Neural cell (in vitro differentiated cells): Measurements from ENCODE around the gene CBR4.

Experiments
- CTCF ChIP-seq: fragments of 450-650 bp; IDR thresholded peaks from 2 replicates; pipeline ENCODE4 v1.5.1; 2014; ENCODE audit warnings: antibody characterized with exemption, mild to moderate bottlenecking, moderate library complexity; ENCODE audit not compliant: poor library complexity, severe bottlenecking
- EP300 ChIP-seq: fragments of 450-650 bp; conservative IDR thresholded peaks from 2 replicates; pipeline ENCODE4 v1.6.1; 2014; ENCODE audit warnings: antibody characterized with exemption, mild to moderate bottlenecking, moderate library complexity; ENCODE audit not compliant: poor library complexity, severe bottlenecking
- EZH2 ChIP-seq: fragments of 200-600, 300-800 bp; shearing (Covaris generic), sonication (generic); IDR thresholded peaks from 2 replicates; pipeline ENCODE4 v1.6.1; 2014; ENCODE audit warnings: antibody characterized with exemption, low read length, borderline replicate concordance, mild to moderate bottlenecking; ENCODE audit not compliant: insufficient read depth, poor library complexity, severe bottlenecking
- MXI1 ChIP-seq: fragments of 450-650 bp; conservative IDR thresholded peaks from 2 replicates; pipeline ENCODE4 v1.6.1; 2014; ENCODE audit warnings: antibody characterized with exemption, mild to moderate bottlenecking; ENCODE audit not compliant: poor library complexity, severe bottlenecking
- POLR2AphosphoS5 ChIP-seq: IDR thresholded peaks from 2 replicates; pipeline ENCODE4 v1.6.1; 2012
- RAD21 ChIP-seq: fragments of 450-650 bp; conservative IDR thresholded peaks from 2 replicates; pipeline ENCODE4 v1.6.1; 2014; ENCODE audit warnings: antibody characterized with exemption, mild to moderate bottlenecking, moderate library complexity
- REST ChIP-seq: IDR thresholded peaks from 2 replicates; pipeline ENCODE4 v1.6.1; 2012; ENCODE audit warnings: borderline replicate concordance
- TAF1 ChIP-seq: IDR thresholded peaks from 2 replicates; pipeline ENCODE4 v1.6.1; 2012; ENCODE audit warnings: low read depth

GRCh38 chr4:169005453-169006099 is 4.5 kb downstream of the CBR4 start:
- TF ChIP-seq EP300 (no peak), CTCF (peak; percentile 62), TAF1 (no peak), POLR2AphosphoS5 (no peak), MXI1 (no peak), REST (no peak), RAD21 (peak; percentile 66), EZH2 (no peak)
